Ovary (tissue), 3 donors: Measurements from ENCODE around the gene ERRFI1.

ENCODE experiments used
- EP300 ChIP-seq: sonication (generic); formaldehyde crosslinking; IDR thresholded peaks from one replicate; pipeline ENCODE4 v1.6.1; 2017; ENCODE audit warnings: antibody characterized with exemption
- POLR2A ChIP-seq: fragments of 450-650 bp; IDR thresholded peaks from one replicate; pipeline ENCODE4 v1.6.1; 2017; ENCODE audit warnings: antibody characterized with exemption, mild to moderate bottlenecking, moderate library complexity
- TF ChIP-seq, protein P1 (sequence below), 3 donors: fragments of 450-650 bp in 2 of 3; fragments of 200-600 bp in 1 of 3; IDR thresholded peaks; one replicate each; pipeline versions ENCODE4 v1.5.1 to v1.8.0; 2016 to 2022; ENCODE audit warnings: antibody characterized with exemption in 3 of 3, mild to moderate bottlenecking in 1 of 3
- donor health status: DM: no; HTN: no; CAD: no.

DNA sequence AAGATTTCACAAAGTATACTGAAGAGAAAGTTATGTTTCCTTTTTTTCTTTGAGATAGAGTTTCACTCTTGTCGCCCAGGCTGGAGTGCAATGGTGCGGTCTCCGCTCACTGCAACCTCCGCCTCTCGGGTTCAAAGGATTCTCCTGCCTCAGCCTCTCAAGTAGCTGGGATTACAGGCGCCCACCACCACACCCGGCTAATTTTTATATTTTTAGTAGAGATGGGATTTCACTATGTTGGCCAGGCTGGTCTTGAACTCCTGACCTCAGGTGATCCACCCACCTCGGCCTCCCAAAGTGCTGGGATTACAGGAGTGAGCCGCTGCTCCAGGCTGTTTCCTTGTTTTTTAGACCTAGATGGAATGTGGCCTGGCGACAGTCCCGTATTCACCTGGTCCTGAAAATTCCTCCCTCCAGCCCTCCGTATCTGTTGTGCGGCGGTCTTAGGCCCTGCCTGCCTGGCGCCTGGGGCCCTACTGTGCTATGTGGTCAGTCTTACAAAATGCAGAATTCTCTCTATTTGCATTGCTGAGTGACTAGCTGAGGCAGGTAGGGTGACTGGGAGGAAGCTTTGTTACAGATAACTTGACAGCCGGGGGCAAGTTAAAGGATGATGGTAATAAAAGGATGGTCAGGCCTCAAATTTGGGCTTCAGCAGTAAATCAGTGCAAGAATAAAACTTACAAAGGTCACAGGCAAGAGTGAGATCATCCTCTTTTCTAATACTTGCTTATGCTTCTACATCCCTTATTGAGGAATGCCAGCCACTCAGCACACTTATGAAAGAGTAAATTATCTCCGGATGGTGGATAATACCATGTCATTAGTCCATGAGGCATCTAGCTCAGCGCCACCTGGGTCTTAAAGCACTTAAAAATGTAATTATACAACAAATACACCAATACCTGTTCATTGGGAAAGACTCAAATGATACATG lies 34.3 kb downstream of the ERRFI1 start:
- TF ChIP-seq EP300 (no peak), POLR2A (no peak)
- TF ChIP-seq, protein P1, sequence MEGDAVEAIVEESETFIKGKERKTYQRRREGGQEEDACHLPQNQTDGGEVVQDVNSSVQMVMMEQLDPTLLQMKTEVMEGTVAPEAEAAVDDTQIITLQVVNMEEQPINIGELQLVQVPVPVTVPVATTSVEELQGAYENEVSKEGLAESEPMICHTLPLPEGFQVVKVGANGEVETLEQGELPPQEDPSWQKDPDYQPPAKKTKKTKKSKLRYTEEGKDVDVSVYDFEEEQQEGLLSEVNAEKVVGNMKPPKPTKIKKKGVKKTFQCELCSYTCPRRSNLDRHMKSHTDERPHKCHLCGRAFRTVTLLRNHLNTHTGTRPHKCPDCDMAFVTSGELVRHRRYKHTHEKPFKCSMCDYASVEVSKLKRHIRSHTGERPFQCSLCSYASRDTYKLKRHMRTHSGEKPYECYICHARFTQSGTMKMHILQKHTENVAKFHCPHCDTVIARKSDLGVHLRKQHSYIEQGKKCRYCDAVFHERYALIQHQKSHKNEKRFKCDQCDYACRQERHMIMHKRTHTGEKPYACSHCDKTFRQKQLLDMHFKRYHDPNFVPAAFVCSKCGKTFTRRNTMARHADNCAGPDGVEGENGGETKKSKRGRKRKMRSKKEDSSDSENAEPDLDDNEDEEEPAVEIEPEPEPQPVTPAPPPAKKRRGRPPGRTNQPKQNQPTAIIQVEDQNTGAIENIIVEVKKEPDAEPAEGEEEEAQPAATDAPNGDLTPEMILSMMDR (IDR thresholded peaks at IDR 0.05), result no peak
